Colon (tissue), 2 donors: Measurements from ENCODE around the gene C19orf81.

Experiments used
- FAIRE-seq: peaks from 2 replicates; lab custom pipeline; 2012; peaks lifted over from hg19 to GRCh38; lab: Jason Lieb, UNC
- donor health status: control.
- donor health status: control.

The C19orf81 gene

DNA sequence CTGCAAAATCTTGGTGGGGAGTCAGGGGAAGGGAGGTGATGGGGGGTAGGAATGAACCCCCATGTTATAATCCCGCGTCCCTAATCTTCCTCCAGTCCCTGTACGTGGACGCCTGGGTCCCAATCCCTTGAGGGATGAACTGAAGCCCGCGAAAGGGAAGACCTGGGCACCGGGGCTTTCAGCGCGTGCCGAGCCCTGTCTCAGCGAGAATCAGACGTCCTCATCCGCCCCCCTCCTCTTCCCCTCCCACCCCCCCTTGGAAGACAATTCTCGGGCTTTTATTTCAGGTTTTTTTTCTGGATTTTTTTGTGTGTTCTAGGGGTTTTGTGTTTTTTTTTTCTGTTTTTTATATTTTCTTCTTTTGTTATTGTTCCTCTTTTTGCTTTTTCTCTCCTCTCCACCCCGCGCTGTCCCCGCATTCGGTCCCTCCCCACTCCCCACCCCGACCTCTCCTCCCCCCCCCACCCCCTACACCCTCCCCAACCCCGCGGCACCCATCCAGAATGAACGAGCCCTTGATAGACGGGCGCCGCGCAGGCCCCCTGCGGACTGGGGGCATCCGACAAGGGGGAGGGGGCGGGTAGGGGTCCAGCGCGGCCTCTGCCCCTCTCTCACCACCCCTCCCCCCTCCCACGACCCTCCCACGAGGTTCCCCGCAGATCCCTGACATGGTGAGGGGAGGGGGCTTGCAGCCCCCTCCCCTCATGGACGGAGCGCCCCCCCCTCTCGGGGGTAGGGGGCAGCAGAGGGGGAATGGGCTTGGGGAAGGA lies 10.3 kb downstream of the C19orf81 start:
- FAIRE-seq: no peak

DNA sequence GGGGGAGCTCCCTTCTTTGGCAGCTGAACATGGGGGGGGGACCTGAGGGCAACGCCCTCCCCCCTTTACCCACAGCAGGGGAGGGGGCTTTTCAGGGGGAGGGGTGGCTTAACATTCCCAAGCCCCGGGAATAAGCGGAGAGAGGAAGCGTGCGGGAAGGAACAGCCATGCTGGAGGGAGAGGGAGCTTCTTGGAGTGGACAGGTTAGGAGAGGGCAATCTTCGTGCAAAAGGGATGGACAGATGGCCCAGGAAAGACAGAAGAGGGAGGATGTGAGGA lies 10.8 kb downstream of the C19orf81 start:
- FAIRE-seq: no peak

DNA sequence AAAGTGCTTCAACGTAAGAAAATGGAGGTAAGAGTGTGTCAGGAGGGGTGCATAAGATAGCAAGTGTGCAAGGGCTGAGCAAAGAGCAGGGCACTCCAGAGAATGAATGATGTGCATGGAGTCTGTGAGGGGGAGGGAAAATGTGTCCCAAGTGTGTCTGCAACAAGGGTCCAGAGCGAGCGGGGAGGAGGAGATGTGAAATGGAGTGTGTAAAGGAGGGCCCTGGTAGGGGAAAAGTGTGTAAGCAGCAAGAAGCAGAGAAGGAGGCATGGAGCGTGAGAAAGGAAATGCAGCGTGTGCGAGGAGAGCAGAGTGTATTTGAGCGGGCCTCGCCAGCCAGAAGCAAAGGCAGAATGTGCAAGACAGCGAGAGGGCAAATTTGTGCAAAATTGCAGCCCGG lies 11.8 kb downstream of the C19orf81 start:
- no peak for FAIRE-seq

DNA sequence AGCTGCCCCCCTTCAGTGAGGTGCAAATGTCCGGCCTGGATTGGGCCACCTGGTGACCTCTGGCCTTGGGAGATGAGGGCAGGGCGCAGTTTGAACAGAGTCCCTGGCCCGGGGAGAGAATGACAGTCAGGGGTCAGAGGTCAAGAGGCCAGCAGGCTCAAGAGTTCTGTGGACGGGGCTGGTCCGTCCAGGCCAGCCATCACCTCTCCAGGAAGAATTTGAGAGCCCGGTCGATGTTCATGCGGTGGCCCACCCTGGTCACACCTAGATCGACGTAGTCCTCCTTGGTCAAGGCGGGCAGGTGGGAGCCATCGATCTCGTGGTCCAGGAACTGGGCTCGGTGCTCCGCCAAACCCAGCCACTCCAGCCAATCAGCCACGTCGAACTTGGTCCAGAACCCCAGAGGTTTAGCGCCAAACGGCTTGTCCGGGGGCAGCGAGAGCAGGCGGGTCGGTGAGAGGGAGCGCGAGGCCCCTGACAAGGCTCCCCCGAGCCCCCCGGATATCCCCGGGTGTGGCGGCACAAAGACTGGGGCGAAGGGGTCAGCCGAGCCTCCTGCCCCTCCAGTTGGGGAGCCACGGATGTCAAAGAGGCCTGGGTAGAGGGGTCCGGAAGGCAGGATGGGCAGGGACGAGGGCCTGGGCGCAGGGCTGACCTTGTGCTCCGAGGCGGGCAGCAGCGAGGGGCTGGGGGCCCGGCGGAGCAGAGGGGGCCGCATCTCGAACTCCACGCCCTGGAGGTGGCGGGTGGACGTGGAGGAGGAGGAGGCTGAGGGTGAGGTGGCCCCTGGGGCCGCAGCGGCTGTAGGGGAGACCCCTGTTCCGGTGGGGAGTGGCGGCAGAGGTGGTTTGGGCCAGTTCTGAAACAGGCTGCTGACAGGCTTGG lies 12.8 kb downstream of the C19orf81 start:
- FAIRE-seq: no peak

DNA sequence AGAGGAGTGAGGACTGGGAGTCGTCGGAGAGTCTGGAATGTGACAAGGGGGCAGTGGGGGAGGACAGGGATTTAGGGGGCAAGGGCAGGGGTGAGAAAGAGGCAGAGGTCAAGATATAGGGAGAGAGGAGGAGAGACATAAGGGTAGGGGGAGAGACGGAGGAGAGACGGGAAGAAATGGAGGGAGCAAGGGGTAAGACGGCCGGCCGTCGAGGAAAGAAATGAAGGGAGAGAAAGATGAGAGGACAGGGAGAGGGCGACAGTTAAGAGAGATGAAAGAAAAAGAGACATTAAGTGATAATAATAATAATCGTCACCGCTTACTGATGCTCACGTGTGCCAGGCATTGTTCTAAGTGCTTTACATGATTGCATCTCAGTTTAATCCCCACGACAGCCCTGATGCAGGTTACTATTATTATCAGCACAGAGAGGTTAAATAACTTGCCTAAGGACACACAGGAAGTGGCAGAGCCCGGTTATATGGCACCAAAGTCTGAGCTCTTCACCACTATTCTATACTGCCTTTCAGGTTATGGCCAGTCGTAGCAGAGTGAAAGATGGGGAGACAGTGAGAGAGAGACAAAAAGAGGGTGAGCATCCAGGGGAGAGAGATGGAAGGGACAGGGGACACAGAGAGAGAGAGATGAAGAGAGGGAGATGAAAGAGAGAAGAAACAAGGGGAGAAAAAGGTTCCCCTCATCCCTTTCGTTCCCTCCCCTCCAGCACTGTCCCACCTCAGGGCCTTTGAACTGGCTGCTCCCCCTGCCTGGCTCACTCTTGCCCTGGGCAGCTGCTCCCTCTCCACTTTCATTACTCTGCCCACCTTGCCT lies 13.6 kb downstream of the C19orf81 start:
- FAIRE-seq: no peak

DNA sequence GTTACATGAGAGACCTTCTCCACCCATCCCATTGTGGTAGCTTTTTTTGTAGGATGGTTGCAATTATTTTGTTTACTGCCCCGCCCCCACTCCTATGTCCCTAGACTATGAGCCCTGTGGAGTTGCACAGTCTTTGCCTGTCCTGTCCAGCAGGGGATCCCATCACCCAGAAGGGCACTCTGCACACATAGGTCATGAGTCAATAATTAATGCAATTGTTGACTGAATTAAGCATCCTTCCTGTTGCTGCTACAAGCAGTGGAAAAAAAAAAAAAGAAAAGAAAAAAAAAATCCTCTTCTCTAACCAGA lies 14.2 kb downstream of the C19orf81 start:
- no peak for FAIRE-seq

DNA sequence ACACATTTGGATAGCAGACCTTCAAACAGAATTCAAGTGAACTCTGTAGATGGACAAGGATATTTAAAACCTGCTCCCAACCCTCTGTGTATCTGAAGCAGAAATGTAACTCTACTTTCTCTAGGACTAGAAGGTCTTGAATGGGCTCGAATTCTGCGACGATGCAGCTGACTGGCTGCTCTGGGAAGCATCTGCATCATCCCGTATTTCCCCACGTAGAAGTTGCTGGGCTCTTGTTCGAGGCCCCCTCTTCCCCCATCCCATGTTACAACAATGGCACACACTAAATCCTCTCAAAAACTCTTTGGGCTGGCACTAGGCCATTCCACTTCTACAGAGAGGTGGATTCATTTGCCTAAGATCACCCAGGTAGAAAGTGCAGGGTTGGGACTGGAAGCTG lies 15.0 kb downstream of the C19orf81 start:
- no peak for FAIRE-seq

DNA sequence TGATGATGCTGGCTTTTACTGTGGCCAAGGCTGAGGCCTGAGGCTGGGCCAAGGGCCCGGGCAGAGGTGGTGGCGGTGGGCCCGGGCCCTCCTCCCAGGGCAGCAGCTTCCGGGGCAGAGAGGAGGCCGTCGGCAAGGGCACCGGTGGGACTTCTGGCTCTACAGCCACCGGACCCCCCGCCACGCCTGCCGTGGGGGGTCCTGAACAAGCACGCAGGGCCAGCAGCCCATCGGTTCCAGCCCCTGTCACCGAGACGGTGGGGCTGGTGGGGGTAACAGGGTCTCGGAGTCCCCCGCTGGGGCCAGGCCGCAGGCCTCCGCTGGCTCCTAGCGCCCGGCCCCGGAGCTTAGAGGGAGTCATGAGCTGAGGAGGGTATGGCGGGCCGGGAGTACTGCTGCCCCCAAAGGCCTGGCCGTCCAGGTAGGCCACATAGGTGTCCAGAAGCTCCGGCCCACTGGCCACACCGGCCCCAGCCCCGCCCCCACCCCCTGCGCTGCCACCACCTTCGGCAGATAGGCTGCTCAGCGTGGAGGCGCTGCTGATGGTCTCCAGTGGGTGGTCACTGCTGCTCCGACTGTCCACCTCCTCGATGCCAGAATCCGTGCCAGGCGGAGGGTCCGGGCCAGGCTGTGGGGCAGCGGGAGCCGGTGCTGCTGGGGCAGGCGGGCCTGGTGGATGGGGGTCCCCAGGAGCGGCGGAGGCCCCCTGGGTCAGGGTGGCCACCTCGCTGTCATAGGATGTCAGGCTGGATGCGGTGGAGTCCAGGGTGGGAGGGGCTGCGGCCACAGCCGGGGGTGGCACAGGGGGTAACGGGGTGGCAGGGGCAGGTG lies 17.3 kb downstream of the C19orf81 start:
- FAIRE-seq: no peak

DNA sequence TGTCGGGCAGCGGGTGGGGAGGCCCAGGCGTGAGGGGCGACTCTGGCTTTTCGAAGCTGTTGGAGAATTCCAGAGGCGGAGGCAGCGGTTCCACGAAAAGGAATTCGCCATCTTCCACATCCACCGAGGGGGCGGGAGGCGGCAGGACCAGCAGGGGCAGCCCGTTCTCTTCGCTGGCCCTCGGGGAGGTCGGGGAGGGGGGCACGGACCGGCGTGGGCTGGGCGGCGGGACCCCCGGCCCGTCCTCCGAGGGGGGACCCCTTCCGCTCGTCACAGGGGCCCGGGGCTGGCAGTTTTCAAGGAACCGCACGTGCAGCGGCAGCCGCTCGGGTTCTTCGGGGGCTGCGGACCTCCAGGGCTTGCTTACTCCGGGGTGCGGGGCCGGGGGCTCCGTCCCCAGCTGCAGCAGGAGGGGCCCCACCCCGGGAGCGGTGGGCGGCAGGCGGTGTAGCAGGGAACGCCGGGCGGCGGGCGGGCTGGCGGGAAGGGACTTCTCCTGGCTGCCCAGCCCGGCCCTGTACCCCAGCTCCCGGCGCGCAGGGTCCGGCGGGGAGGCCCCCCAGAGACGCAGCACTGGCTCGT lies 18.0 kb downstream of the C19orf81 start:
- FAIRE-seq: no peak

DNA sequence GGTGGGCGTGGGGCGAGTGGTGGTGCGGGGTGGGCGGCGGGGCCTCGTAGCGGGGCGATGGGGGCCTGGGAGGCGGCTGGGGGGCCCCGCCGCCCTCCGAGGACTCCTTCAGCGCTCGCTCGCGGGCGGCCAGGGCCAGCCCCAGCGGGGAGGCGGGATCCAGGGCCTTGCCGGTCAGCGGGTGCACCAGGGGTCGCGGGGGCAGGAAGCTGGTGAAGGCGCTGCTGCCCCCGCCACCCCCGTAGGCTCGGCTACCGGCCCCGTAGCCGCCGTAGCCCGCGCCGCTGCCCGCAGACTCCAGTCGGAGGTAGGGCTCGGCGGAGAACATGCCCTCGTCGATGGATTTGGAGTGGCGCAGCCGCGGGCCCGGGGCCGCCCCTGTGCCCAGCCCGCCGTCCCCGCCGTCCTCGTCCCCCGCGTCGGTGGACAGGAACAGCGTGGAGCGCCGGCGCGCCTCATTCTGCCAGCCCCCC lies 18.6 kb downstream of the C19orf81 start:
- FAIRE-seq: no peak

DNA sequence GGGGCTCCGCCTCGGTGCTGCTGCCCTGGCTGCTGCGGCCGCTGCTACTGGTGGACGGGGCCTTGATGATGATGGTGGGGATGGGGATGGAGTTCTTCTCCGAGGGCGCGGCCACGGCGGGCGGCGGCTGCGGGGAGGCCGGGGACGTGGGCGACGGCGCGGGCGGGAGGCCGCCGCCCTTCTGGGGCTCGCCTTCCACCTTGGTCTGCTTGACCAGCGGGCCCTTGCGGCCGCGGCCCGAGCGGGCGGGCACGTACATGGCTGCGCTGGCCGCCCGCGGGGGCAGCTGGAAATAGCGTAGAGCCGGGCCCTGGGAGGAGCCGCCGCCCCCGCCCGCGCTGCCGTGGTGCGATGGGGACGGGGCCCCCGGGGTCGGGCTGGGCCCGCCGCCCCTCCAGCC lies 19.2 kb downstream of the C19orf81 start:
- FAIRE-seq: no peak

DNA sequence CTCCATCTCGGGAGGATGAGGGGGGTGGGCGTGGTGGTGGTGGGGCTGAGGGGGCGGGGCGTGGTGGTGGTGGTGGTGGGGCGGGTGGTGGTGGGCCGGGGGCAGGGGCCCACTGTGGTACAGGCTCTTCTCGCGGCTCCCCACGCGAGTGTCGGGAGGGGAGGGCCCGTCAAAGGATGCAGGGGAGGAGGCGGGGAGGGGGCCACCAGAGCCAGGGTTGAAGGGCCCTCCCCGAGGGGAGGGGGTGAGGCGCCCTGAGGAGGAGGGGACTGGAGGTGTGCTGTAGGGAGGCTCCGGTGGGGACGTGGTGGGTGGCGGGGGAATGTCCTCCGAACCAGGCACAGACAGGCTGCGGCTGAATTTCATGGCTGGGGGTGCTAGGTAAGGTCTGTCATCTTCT lies 19.6 kb downstream of the C19orf81 start:
- FAIRE-seq: no peak

DNA sequence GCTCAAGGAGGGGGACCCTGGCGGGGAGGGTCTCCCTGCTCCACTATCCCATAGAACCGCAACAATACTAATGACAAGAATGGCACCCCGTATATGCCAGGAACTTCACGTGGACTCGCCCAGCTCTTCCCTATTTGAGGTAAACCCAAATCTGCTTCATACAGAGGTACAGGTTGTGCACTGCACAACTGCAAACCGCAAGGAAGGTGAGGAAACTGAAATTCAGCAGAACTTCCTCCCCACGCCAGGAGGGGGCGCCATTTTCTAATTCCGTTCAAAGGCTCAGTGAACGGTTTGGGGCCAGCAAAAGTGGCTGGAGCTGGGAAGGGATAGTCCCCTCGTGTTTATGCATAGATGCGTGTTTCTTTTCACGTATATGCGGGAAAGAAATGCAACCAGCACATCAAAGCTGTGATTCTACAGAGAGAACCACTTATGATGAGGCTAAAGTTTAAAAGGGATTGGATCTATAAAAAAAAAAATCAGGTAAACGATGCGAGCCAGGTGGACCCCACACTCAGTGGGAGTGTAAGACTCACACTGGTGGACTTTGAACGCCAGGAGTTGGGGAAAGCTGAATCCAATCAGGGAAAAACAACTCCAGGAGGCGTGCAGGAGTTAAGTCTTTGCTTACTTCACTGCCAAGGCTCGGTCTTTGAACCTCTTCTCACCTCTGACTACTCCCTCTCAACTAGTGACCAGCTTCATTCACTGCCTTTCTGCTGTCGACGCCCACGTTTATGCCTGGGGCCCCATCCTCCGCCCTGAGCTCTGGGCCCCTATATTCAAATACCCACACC lies 20.3 kb downstream of the C19orf81 start:
- no peak for FAIRE-seq

DNA sequence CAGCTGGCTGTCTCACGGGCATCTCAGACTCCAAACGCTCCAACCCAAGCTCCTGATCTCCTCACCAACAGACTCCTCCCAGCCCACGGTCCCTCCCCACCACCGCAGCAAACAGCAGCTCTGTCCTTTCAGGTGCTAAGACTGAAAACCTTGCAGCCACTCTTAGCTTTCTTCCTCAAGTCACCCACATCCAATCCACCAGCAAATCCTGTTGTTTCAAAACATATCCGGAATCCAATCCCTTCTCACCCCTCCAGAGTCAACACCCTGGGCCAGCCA lies 20.8 kb downstream of the C19orf81 start:
- FAIRE-seq: no peak

DNA sequence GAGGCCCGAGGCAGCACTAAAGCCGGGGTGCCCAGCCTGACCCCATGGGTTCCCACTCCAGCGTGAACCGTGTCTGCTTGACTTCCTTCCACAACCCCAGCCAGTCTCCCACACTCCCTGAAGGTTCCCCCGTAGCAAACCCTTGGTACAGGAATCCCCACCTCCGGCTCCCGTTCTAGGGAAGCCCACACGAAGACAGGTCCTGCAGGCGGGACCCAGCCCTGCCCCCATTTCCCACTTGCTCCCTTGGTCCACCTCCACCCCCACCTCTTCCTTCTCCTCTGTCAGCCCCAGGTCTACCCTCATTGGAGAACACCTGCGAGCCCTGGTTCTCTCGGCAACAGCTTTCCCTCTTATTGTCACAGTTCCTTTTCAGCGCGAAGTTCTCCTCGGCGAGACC lies 23.9 kb downstream of the C19orf81 start:
- FAIRE-seq: no peak

DNA sequence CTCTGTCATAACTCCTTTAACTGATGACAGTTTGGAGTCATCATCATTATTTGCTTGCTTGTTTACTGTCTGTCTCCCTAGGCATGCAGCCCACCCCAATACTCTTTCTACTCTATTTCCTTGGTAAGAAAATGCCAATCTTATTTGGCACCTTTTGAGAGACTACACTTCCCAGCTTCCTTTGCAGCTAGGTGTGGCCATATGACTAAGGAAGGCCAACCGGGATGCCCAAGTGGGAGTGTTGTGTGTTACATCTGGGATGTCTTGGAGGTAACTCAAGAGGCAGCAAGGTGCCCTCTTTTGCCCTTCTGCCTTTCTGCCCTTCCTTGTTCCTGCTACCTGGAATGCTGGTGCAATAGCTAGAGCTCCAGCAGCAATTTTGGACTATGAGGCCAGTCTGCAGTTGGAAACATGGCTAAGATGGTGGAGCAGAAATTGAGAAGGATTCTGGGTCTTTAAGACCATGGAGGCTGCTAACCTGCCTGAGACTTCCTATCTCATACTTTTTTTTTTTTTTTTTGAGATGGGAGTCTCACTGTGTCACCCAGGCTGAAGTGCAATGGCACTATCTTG lies 27.5 kb downstream of the C19orf81 start:
- FAIRE-seq: no peak

DNA sequence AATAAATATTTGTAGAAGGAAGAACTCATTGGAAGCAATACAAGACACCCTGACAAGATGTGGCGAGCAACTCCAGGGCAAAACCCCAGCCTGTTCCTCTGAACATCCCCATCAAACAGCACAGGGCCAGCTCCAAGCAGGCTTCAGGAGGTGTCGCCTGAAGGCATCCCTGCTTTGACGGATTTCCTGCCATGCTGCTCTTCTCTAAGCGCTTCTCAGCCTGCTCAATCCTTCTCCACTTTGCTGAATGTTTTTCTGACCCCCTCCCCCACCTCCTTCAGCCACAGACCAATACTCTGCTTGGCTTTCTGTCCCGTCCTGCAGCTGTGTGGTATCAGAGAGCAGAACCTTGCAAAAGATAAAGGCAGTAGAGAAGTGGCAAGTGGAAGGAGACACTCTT lies 28.4 kb downstream of the C19orf81 start:
- no peak for FAIRE-seq

DNA sequence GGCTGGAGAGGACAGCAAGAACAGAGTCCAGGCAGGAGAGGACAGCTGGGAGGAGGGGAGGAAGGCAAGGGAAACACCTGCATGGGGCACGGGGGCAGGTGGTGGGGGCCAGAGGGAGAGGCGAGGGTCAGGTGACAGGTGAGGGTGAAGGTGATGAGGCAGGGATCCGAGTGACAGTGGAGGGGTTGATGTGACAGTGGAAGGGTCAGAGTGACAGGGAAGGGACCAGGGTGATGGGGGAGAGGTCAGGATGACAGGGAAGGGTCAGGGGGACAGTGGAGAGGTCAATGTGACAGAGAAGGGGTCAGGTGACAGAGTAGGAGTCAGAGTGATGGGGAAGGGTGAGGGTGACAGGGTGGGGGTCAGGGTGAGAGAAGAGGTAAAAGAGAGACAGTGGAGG lies 29.1 kb downstream of the C19orf81 start:
- FAIRE-seq: no peak

DNA sequence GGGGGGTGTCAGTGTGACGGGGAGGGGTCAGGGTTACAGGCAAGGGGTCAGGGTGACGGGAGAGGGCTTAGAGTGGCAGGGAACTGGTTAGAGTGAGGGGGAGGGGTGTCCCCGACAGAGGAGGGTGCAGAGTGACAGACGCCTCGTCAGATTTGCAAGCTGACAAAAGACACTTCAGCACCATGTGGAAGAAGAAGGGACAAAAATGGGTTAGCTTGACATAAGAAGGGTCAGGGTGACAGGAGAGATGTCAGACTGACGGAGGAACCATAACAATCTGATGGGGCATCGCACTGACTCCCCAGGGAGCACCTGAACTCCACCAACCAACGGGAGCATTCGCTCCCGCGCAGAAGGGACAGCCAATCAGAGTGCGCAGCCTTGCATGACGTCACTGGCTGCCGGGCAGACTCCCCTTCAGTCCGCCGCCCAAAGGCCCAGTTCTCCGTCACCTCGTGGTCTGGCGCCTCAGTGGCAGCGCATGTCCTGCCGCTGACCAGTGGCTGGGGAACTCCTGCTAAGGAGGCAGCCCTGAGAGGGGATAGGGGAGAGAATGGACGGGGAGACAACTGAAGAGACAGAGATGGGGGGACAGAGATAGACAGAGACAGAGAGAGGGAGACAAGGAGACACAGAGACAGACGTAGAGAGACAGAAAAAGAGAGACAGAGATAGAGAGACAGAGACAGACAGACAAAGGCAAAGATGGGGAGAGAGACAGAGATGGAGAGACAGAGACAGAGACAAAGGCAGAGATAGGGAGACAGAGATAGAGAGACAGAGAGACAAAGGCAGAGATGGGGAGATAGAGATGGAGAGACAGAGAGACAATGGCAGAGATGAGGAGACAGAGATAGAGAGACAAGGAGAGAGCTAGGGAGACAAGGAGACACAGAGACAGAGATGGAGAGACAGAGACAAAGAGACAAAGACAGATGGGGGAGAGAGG lies 30.2 kb downstream of the C19orf81 start:
- no peak for FAIRE-seq
